Thyroid gland (tissue), 4 donors: ENCODE data around the gene TPBGL. TPM values are rescaled to one million over a fixed set of nuclear protein-coding genes. Genes with fewer than 3 reads are reported as not detected.

Experiments used
- DNase-seq, 2 donors: peaks; one replicate each; pipeline ENCODE4 v3.0.0-alpha.2; 2019
- H3K27ac ChIP-seq, 3 donors: fragments of 200-600 bp; sonication (generic); 1 replicate in 2 of 3; 2 replicates in 1 of 3; pipeline ENCODE4 v1.5.1; 2016 to 2019; ENCODE audit warnings: mild to moderate bottlenecking in 1 of 3, moderate library complexity in 1 of 3
- H3K27me3 ChIP-seq: fragments of 200-600 bp; sonication (generic); one replicate; pipeline ENCODE4 v1.5.1; 2019
- H3K36me3 ChIP-seq, 2 donors: fragments of 200-600 bp; sonication (generic); one replicate each; pipeline ENCODE4 v1.5.1; 2016 to 2019
- H3K4me1 ChIP-seq, 2 donors: fragments of 200-600 bp; sonication (generic); one replicate each; pipeline ENCODE4 v1.5.1; 2017 to 2019
- H3K4me3 ChIP-seq, 3 donors: fragments of 200-600 bp; sonication (generic); replicated peaks in 1 of 3; 1 replicate in 2 of 3; 2 replicates in 1 of 3; pipeline ENCODE4 v1.5.1; 2016; ENCODE audit warnings: mild to moderate bottlenecking in 1 of 3
- H3K9me3 ChIP-seq: fragments of 200-600 bp; sonication (generic); one replicate; pipeline ENCODE4 v1.5.1; 2017
- POLR2A ChIP-seq, 2 donors: fragments of 450-650 bp; IDR thresholded peaks; one replicate each; pipeline ENCODE4 v1.6.1; 2017; ENCODE audit warnings: antibody characterized with exemption in 2 of 2, mild to moderate bottlenecking in 2 of 2, moderate library complexity in 1 of 2
- WGBS, 2 donors: methylation state at CpG; one replicate each; pipeline ENCODE4 v1.1.5; 2017; 5-methylcytosine and 5-hydroxymethylcytosine counted together
- intact Hi-C: fragments of 100-400 bp; cut with DNase I; formaldehyde crosslinking; loops from one replicate; pipeline ENCODE4 v1.15.1; 2023
- total RNA-seq, 4 donors: library from RNA; depleted of rRNA; stranded (reverse); fragments of >200 nt; gene quantifications; one replicate each; pipeline ENCODE4 v1.2.3, GENCODE V29; 2016
- TF ChIP-seq, protein P1 (sequence below), 6 experiments: fragments of 200-600 bp in 3 of 6; fragments of 450-650 bp in 3 of 6; sonication (generic) in 3 of 6; IDR thresholded peaks; one replicate each; pipeline ENCODE4 v1.5.1; 2016 to 2019; ENCODE audit warnings: antibody characterized with exemption in 6 of 6, mild to moderate bottlenecking in 2 of 6, inconsistent platforms in 1 of 6, moderate library complexity in 1 of 6

Gene TPBGL
- total RNA-seq, 4 donors from 2014 or later = 0.67 to 0.89 (median 0.79) TPM; not detected in 1

DNA sequence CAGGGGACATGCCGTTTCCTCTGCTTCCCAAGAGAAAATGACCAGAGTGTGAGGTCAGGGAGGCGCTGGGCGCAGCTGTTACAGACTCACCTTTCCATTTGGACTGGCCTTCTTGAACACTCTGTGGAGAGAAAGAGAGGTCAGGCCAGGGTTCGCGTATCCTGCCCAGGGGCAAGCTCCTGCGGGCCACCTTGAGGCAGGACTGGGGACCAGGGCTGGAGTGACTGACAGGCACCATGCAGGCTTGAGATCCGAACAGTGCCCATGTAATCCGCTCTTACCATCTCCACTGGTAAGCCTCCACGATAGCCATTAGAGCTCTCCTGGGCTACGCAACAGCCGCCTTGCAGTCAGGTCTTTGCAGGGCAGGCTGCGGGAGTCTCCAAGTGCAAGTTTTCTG is 49.3 kb downstream of the TPBGL start:
- no peak for TF ChIP-seq POLR2A (IDR thresholded peaks at IDR 0.05)
- TF ChIP-seq, protein P1, sequence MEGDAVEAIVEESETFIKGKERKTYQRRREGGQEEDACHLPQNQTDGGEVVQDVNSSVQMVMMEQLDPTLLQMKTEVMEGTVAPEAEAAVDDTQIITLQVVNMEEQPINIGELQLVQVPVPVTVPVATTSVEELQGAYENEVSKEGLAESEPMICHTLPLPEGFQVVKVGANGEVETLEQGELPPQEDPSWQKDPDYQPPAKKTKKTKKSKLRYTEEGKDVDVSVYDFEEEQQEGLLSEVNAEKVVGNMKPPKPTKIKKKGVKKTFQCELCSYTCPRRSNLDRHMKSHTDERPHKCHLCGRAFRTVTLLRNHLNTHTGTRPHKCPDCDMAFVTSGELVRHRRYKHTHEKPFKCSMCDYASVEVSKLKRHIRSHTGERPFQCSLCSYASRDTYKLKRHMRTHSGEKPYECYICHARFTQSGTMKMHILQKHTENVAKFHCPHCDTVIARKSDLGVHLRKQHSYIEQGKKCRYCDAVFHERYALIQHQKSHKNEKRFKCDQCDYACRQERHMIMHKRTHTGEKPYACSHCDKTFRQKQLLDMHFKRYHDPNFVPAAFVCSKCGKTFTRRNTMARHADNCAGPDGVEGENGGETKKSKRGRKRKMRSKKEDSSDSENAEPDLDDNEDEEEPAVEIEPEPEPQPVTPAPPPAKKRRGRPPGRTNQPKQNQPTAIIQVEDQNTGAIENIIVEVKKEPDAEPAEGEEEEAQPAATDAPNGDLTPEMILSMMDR (IDR thresholded peaks at IDR 0.05) = no peak
- H3K36me3 ChIP-seq = no peaks in the 10 kb centered on the region
- intact Hi-C loops = no loop called here

DNA sequence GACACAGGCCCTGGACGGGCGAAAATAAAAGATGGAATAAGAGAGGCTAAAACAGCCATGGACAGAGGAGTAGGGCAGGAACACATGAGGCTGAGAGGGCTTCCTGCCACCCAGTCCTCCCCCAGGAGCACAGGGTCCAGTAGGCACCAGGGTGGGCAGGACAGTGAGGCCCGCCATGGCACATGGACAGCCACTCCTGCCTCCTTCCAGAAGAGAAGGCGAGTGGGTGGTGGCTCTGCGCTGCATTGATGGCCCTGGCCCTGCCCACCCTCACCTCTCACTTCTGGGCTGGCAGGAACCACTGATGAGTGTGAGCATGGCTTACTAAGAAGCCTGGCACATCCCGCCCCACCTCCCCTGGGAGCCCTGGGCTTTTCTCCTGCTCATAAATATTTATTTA is 51.2 kb downstream of the TPBGL start:
- no peak for DNase-seq
- WGBS, 2 donors = 93 to 95% methylated on average over 3 to 6 of the region's 6 CpGs
- intact Hi-C loops = no loop called here
- no peak overlapping the region for H3K27ac ChIP-seq
- H3K4me1 ChIP-seq = no peaks in the 10 kb centered on the region
- H3K36me3 ChIP-seq = no peaks in the 10 kb centered on the region
- no peak overlapping the region for H3K4me3 ChIP-seq
- H3K9me3 ChIP-seq = no peaks in the 10 kb centered on the region
- TF ChIP-seq, protein P1 (IDR thresholded peaks at IDR 0.05) = no peak
- TF ChIP-seq POLR2A (IDR thresholded peaks at IDR 0.05) = no peak
- no peaks in the 10 kb centered on the region for H3K27me3 ChIP-seq

More for the DNA sequence above, 49.3 kb downstream of the TPBGL start:
- no peaks in the 10 kb centered on the region for H3K27me3 ChIP-seq
- no peaks in the 10 kb centered on the region for H3K4me1 ChIP-seq
- 88 to 90% methylated on average over 9 to 12 of the region's 12 CpGs for WGBS, 2 donors
- no peak overlapping the region for H3K4me3 ChIP-seq
- no peak for DNase-seq
- H3K27ac ChIP-seq = no peak overlapping the region
- no peaks in the 10 kb centered on the region for H3K9me3 ChIP-seq

DNA sequence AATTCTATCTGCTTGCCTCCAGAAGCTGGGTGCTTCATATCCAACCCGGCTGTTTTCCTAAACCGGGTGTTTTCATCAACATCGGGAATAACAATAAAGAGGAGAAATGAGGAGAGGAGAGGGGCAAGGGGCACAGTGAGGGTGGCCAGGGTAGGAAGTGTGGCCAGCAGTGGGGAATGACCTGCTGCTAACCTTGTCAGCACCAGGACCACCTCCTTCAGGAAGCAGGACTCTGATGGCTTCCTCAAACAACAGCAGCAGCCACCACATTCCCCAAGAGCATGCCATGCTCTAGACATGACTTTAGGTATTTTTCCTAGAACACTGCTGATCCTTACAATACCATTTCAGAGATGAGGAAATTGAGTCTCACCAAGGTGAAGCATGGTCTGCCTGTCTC is 52.4 kb downstream of the TPBGL start:
- Histone ChIP-seq H3K4me1 (no peaks in the 10 kb centered on the region), H3K9me3 (no peaks in the 10 kb centered on the region), H3K27me3 (no peaks in the 10 kb centered on the region), H3K36me3 (no peaks in the 10 kb centered on the region), H3K27ac (no peak overlapping the region), H3K4me3 (no peak overlapping the region)
- intact Hi-C loops = no loop called here
- DNase-seq = no peak
- TF ChIP-seq, protein P1 (IDR thresholded peaks at IDR 0.05) = no peak
- no peak for TF ChIP-seq POLR2A (IDR thresholded peaks at IDR 0.05)
- 62 to 82% methylated on average over 3 of the region's 3 CpGs for WGBS, 2 donors

Other genes starting within 250 kb of the TPBGL start
- not detected for gene OR2AT4, start 143.9 kb upstream of the TPBGL start, total RNA-seq
- gene SLCO2B1, start 89.7 kb upstream of the TPBGL start, total RNA-seq = 100 to 1,000 TPM in 1 of 4 donors, 10 to 100 TPM in 3; 22.0 to 244 (median 56.9) TPM
- 10 to 100 TPM; 15.7 to 44.7 (median 27.7) TPM for gene ARRB1, start 110.9 kb downstream of the TPBGL start, total RNA-seq
- 1,000 to 10,000 TPM; 1,039 to 1,811 (median 1,104) TPM for gene RPS3, start 158.7 kb downstream of the TPBGL start, total RNA-seq
- 1 to 10 TPM; 1.1 to 3.6 (median 1.9) TPM for gene KLHL35, start 192.4 kb downstream of the TPBGL start, total RNA-seq